H1 (cell line): ENCODE measurements around the gene SEZ6. TPM values are rescaled to one million over a fixed set of nuclear protein-coding genes. Genes with fewer than 3 reads are reported as not detected.

Experiments used
- CTCF ChIA-PET: fragments of 300-600 bp; sonication (Branson Sonifier 250); formaldehyde crosslinking; loops from one replicate; lab custom pipeline; 2021; ENCODE audit not compliant: partially characterized antibody; lab: Charles Lee
- POLR2A ChIA-PET: fragments of 300-600 bp; sonication (Branson Sonifier 250); formaldehyde crosslinking; loops from one replicate; lab custom pipeline; 2021; ENCODE audit warnings: inconsistent platforms; ENCODE audit not compliant: partially characterized antibody; lab: Charles Lee
- DNase-seq, 2 experiments: peaks; one replicate each; pipeline versions ENCODE4 v3.0.0 to v3.0.0-alpha.2; 2010 to 2022; ENCODE audit warnings: low spot score in 2 of 2, low read depth in 1 of 2, mixed read lengths in 1 of 2
- FAIRE-seq: peaks from 2 replicates; lab custom pipeline; 2011; peaks lifted over from hg19 to GRCh38; lab: Jason Lieb, UNC
- H2AFZ ChIP-seq: 2 replicates; pipeline ENCODE4 v1.8.1; 2012; ENCODE audit warnings: low read length, inconsistent platforms
- H2AK5ac ChIP-seq: 2 replicates; pipeline ENCODE4 v1.6.1; 2013; ENCODE audit warnings: low read depth, low read length
- H2BK120ac ChIP-seq: replicated peaks from 2 replicates; pipeline ENCODE3; 2013; ENCODE audit warnings: low read depth, low read length, inconsistent platforms
- H2BK12ac ChIP-seq: 2 replicates; pipeline ENCODE4 v1.6.1; 2013; ENCODE audit warnings: low read depth, low read length
- H2BK15ac ChIP-seq: 2 replicates; pipeline ENCODE4 v1.6.1; 2013; ENCODE audit warnings: low read length
- H2BK20ac ChIP-seq: 2 replicates; pipeline ENCODE4 v1.6.1; 2013; ENCODE audit warnings: low read length
- H2BK5ac ChIP-seq: 2 replicates; pipeline ENCODE4 v1.6.1; 2013; ENCODE audit warnings: low read depth, low read length
- H3K14ac ChIP-seq: 2 replicates; pipeline ENCODE4 v1.6.1; 2013; ENCODE audit warnings: inconsistent platforms; ENCODE audit not compliant: insufficient read length
- H3K18ac ChIP-seq: 2 replicates; pipeline ENCODE4 v1.6.1; 2013; ENCODE audit warnings: low read length; ENCODE audit errors: extremely low read depth
- H3K23ac ChIP-seq: 2 replicates; pipeline ENCODE4 v1.6.1; 2013; ENCODE audit warnings: inconsistent platforms; ENCODE audit not compliant: insufficient read length
- H3K23me2 ChIP-seq: 2 replicates; pipeline ENCODE4 v1.6.1; 2013; ENCODE audit warnings: low read depth, low read length
- H3K27ac ChIP-seq: 2 replicates; pipeline ENCODE4 v1.6.1; 2011; ENCODE audit warnings: low read depth, low read length, inconsistent platforms
- H3K27me3 ChIP-seq, 4 experiments: replicated peaks in 1 of 4; 1 replicate in 1 of 4; 2 replicates in 3 of 4; pipeline versions ENCODE4 v1.6.1 to v1.8.1; 2011 to 2013; ENCODE audit warnings: low read length in 3 of 4, mild to moderate bottlenecking in 3 of 4, inconsistent platforms in 2 of 4, mixed read lengths in 2 of 4, moderate library complexity in 1 of 4; ENCODE audit not compliant: control insufficient read depth in 3 of 4, insufficient read depth in 3 of 4; ENCODE audit errors: extremely low read depth in 1 of 4
- H3K36me3 ChIP-seq, 4 experiments: 2 replicates each; pipeline versions ENCODE4 v1.6.1 to v1.8.1; 2011 to 2013; ENCODE audit warnings: mild to moderate bottlenecking in 4 of 4, low read length in 3 of 4, moderate library complexity in 2 of 4, control low read depth in 1 of 4, inconsistent platforms in 1 of 4; ENCODE audit not compliant: insufficient read depth in 4 of 4, control insufficient read depth in 2 of 4
- H3K4ac ChIP-seq: replicated peaks from 2 replicates; pipeline ENCODE3; 2013; ENCODE audit warnings: low read length, low read depth, mixed read lengths, inconsistent platforms; ENCODE audit not compliant: insufficient read length
- H3K4me1 ChIP-seq, 4 experiments: replicated peaks in 1 of 4; 1 replicate in 1 of 4; 2 replicates in 3 of 4; pipeline versions ENCODE4 v1.6.1 to v1.8.1; 2011 to 2013; ENCODE audit warnings: low read length in 3 of 4, inconsistent platforms in 2 of 4, mixed read lengths in 1 of 4; ENCODE audit not compliant: insufficient read depth in 4 of 4, control insufficient read depth in 3 of 4
- H3K4me2 ChIP-seq, 2 experiments: 2 replicates each; pipeline versions ENCODE4 v1.6.1 to v1.8.1; 2011 to 2013; ENCODE audit warnings: low read depth in 2 of 2, low read length in 2 of 2, control low read depth in 1 of 2, inconsistent platforms in 1 of 2, mild to moderate bottlenecking in 1 of 2; ENCODE audit not compliant: insufficient read depth in 1 of 2
- H3K4me3 ChIP-seq, 4 experiments: fragments of 200-600, 300-600 bp in 1 of 4; sonication (generic), shearing (Covaris generic), sonication (Bioruptor Twin) in 1 of 4; 2 replicates each; pipeline versions ENCODE4 v1.5.1 to v1.8.1; 2011 to 2016; ENCODE audit warnings: low read length in 4 of 4, low read depth in 3 of 4, control low read depth in 2 of 4, inconsistent platforms in 2 of 4, mild to moderate bottlenecking in 2 of 4, mixed read lengths in 1 of 4, moderate library complexity in 1 of 4; ENCODE audit not compliant: insufficient read depth in 2 of 4; ENCODE audit errors: extremely low read depth in 1 of 4
- H3K56ac ChIP-seq: replicated peaks from 2 replicates; pipeline ENCODE3; 2013; ENCODE audit warnings: low read depth, mild to moderate bottlenecking, mixed read lengths, low read length, inconsistent platforms; ENCODE audit not compliant: insufficient read length
- H3K79me1 ChIP-seq: 2 replicates; pipeline ENCODE4 v1.6.1; 2013; ENCODE audit warnings: low read depth, low read length, control low read depth
- H3K79me2 ChIP-seq, 2 experiments: 2 replicates each; pipeline versions ENCODE4 v1.6.1 to v1.8.1; 2012 to 2013; ENCODE audit warnings: low read length in 2 of 2, mild to moderate bottlenecking in 2 of 2, inconsistent platforms in 1 of 2; ENCODE audit not compliant: insufficient read depth in 2 of 2, control insufficient read depth in 1 of 2
- H3K9ac ChIP-seq, 4 experiments: replicated peaks in 1 of 4; 1 replicate in 1 of 4; 2 replicates in 3 of 4; pipeline versions ENCODE4 v1.6.1 to v1.8.1; 2011 to 2013; ENCODE audit warnings: low read depth in 3 of 4, low read length in 3 of 4, control low read depth in 2 of 4, mild to moderate bottlenecking in 2 of 4, moderate library complexity in 2 of 4, inconsistent platforms in 1 of 4; ENCODE audit errors: extremely low read depth in 1 of 4
- H3K9me3 ChIP-seq, 2 experiments: 2 replicates each; pipeline versions ENCODE4 v1.6.1 to v1.8.1; 2012 to 2013; ENCODE audit warnings: mild to moderate bottlenecking in 2 of 2, moderate library complexity in 2 of 2, control low read depth in 1 of 2, inconsistent platforms in 1 of 2, low read depth in 1 of 2, low read length in 1 of 2, mixed read lengths in 1 of 2; ENCODE audit not compliant: insufficient read depth in 2 of 2
- H4K20me1 ChIP-seq, 2 experiments: replicated peaks in 1 of 2; 2 replicates each; pipeline versions ENCODE3 to v1.8.1; 2011 to 2013; ENCODE audit warnings: inconsistent platforms in 2 of 2, low read length in 2 of 2, mild to moderate bottlenecking in 1 of 2; ENCODE audit not compliant: insufficient read depth in 2 of 2, control insufficient read depth in 1 of 2
- H4K5ac ChIP-seq: 2 replicates; pipeline ENCODE4 v1.6.1; 2013; ENCODE audit warnings: low read length, low read depth, mixed read lengths, inconsistent platforms; ENCODE audit not compliant: insufficient read length
- H4K8ac ChIP-seq: 2 replicates; pipeline ENCODE4 v1.8.0; 2013; ENCODE audit warnings: mild to moderate bottlenecking, moderate library complexity, low read length, inconsistent platforms; ENCODE audit not compliant: insufficient read depth; ENCODE audit errors: extremely low read depth
- H4K91ac ChIP-seq: replicated peaks from 2 replicates; pipeline ENCODE3; 2013; ENCODE audit warnings: low read length, mixed read lengths, inconsistent platforms; ENCODE audit not compliant: insufficient read length
- ATF3 ChIP-seq: IDR thresholded peaks from 2 replicates; pipeline ENCODE4 v1.6.1; 2011; ENCODE audit warnings: low read depth, mild to moderate bottlenecking, low read length; ENCODE audit not compliant: insufficient read depth
- CBX8 ChIP-seq: fragments of 300-800, 300-1000 bp; sonication (generic); IDR thresholded peaks from 2 replicates; pipeline ENCODE4 v1.7.1; 2016; ENCODE audit warnings: low read depth, low read length, borderline replicate concordance
- CHD2 ChIP-seq: IDR thresholded peaks from 2 replicates; pipeline ENCODE4 v1.6.1; 2012; ENCODE audit warnings: low read length, improper control_type of control experiment
- E2F6 ChIP-seq: IDR thresholded peaks from 2 replicates; pipeline ENCODE4 v1.6.1; 2012; ENCODE audit warnings: inconsistent platforms
- GABPA ChIP-seq: IDR thresholded peaks from 2 replicates; pipeline ENCODE4 v1.6.1; 2011; ENCODE audit warnings: mild to moderate bottlenecking, low read length, moderate library complexity, borderline replicate concordance; ENCODE audit not compliant: insufficient read depth
- JUN ChIP-seq: IDR thresholded peaks from 2 replicates; pipeline ENCODE4 v1.6.1; 2011; ENCODE audit warnings: low read depth, mild to moderate bottlenecking, improper control_type of control experiment, low read length
- POU5F1 ChIP-seq: IDR thresholded peaks from 2 replicates; pipeline ENCODE4 v1.6.1; 2011; ENCODE audit warnings: low read depth, mild to moderate bottlenecking, low read length, moderate library complexity
- RAD21 ChIP-seq, 2 experiments: IDR thresholded peaks in 1 of 2; conservative IDR thresholded peaks in 1 of 2; 2 replicates each; pipeline ENCODE4 v1.6.1; 2011; ENCODE audit warnings: low read depth in 2 of 2, low read length in 2 of 2, improper control_type of control experiment in 1 of 2, inconsistent platforms in 1 of 2, mild to moderate bottlenecking in 1 of 2, moderate library complexity in 1 of 2
- SIX5 ChIP-seq: IDR thresholded peaks from 2 replicates; pipeline ENCODE4 v1.6.1; 2011; ENCODE audit warnings: mild to moderate bottlenecking, low read depth, low read length
- TAF1 ChIP-seq: IDR thresholded peaks from 2 replicates; pipeline ENCODE4 v1.6.1; 2011; ENCODE audit warnings: mild to moderate bottlenecking, low read depth, low read length
- TBP ChIP-seq: IDR thresholded peaks from 2 replicates; pipeline ENCODE4 v1.6.1; 2011; ENCODE audit warnings: low read depth, low read length, improper control_type of control experiment
- TCF12 ChIP-seq: IDR thresholded peaks from 2 replicates; pipeline ENCODE4 v1.6.1; 2011; ENCODE audit warnings: low read depth, mild to moderate bottlenecking, low read length
- WGBS, 2 experiments: shearing (Covaris generic) in 1 of 2; methylation state at CpG; one replicate each; pipeline versions ENCODE4 v1.1.6 to v1.1.7; 2013 to 2015; ENCODE audit warnings: low lambda C conversion rate in 2 of 2, mixed read lengths in 2 of 2, inconsistent platforms in 1 of 2, low coverage in 1 of 2, missing lambda C conversion rate in 1 of 2; ENCODE audit not compliant: insufficient replicate concordance in 2 of 2, insufficient coverage in 1 of 2, insufficient read length in 1 of 2; ENCODE audit errors: extremely low coverage in 1 of 2, missing lambda C conversion rate in 1 of 2; 5-methylcytosine and 5-hydroxymethylcytosine counted together
- polyA plus RNA-seq, 7 experiments: library from polyadenylated mRNA; depleted of rRNA in 3 of 7; stranded (reverse) in 5 of 7; unstranded in 2 of 7; fragments of >200 nt in 5 of 7; fragments of 200-250 nt in 2 of 7; gene quantifications; 1 replicate in 5 of 7; 2 replicates in 1 of 7; 4 replicates in 1 of 7; pipeline versions ENCODE4 v1.2.1 to v1.2.3, GENCODE V29; 2011 to 2013; ENCODE audit warnings: missing spikeins in 2 of 7, mixed read lengths in 2 of 7
- total RNA-seq: library from RNA; stranded (reverse); fragmentation: NEBNext Ultra II Directional; extraction: Animal tissue kit (Norgen Biotek cat#: 25700); gene quantifications from 2 replicates; pipeline ENCODE4 v1.2.1, GENCODE V29; 2021

The SEZ6 gene
- total and polyA plus RNA-seq, 2 of the 8 experiments (the other 6 are each of a cell fraction or from before 2014, with no cell fraction given), result 6.9 to 16.1 TPM

GRCh38 chr17:28912938-28913333 lies 92.9 kb downstream of the SEZ6 start:
- Histone ChIP-seq H3K27ac (no peak overlapping the region), H3K27me3 (no peaks in the 10 kb centered on the region), H3K18ac (no peak overlapping the region), H4K5ac (no peak overlapping the region), H2BK5ac (no peak overlapping the region), H3K23me2 (no peaks in the 10 kb centered on the region), H2BK120ac (no peak overlapping the region), H3K23ac (no peak overlapping the region), H3K4me1 (peaks cover 0 to 6% (median 0%) of the 10 kb centered on the region in 4 experiments; a peak in 5 of 7 replicates), H3K79me2 (0 out of 4 replicates have a peak, but pooled peaks cover 0 to 2% of the 10 kb centered on the region in 2 experiments), H3K4me2 (no peak overlapping the region), H3K14ac (no peak overlapping the region), H2AK5ac (no peak overlapping the region), H3K4ac (no peak overlapping the region), H3K56ac (no peak overlapping the region), H2BK15ac (no peak overlapping the region), H3K9ac (no peak overlapping the region), H4K20me1 (peaks cover 5 to 23% of the 10 kb centered on the region in 2 experiments), H3K79me1 (peaks cover 3% of the 10 kb centered on the region; the same call in 1 of the 2 replicates), H3K9me3 (no peaks in the 10 kb centered on the region), H2AFZ (no peak overlapping the region), H2BK20ac (no peak overlapping the region), H3K4me3 (no peak overlapping the region), H4K91ac (no peak overlapping the region), H3K36me3 (peaks cover 63 to 92% (median 91%) of the 10 kb centered on the region in 4 experiments), H4K8ac (no peak overlapping the region; the same call in 1 of the 2 replicates), H2BK12ac (no peak overlapping the region)
- 95% methylated on average over 6 of the region's 6 CpGs; no CpG with 5 or more reads in 1 of the 2 experiments for WGBS, 2 experiments
- ChIA-PET POLR2A (interaction anchor here (0.6 to 4.1 kb wide), 12 partner anchors 9 to 188 kb away, joined by 3 to 29 read pairs (median 4); partner anchors contain the start of gene DHRS13), CTCF (interaction anchor here (0.6 to 9.6 kb wide), 25 partner anchors 10 to 205 kb away, joined by 3 to 123 read pairs (median 4); partner anchors contain the start of genes DHRS13 and FLOT2)
- FAIRE-seq (no peak), DNase-seq (no peak)
- TF ChIP-seq RAD21 (IDR thresholded peaks at IDR 0.05 in 1 of 2, conservative IDR thresholded peaks at IDR 0.05 in 1 of 2; ENCODE audit: low read depth in 2 of 2, low read length in 2 of 2) (no peak), TBP (no peak), SIX5 (no peak), TAF1 (no peak), JUN (no peak), TCF12 (no peak), E2F6 (no peak), GABPA (no peak), ATF3 (no peak), CHD2 (no peak), CBX8 (no peak), POU5F1 (no peak)
